ENCODE results near the gene CAMTA1.

CAMTA1 gene

DNA sequence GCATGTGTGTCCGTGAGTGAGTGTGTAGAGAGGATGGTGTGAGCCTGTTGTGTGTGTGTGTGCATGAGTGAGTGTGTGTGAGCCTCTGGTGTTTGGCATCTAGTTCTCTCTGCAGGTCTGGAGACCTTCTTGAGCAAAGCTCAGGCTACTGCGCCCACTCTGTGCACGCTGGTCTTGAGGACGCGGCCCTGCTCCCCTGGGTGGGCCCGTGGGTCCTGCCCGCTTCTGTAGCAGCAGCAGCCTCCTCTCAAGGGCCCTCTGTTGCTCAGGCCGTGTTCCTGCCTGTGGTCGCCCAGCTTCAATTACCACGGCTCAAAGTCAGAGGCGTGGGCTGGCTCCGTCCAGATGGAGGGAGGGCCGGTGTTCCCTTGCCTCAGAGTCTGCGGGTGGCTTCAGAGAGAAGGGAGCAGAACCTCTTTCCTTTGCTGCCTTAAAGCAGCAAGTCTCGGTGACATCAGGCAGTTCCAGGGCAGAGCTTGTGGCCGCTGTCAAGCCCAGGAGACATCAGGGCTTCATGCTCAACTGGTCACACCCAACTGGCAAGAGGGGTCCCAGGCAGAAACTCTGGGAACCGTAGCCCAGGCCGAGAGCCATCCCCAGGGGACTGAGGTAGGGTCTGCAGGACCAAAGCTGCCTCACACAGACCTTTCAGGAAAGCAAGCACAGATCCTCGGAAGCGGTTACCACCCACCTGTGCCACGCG is 715.3 kb downstream of the CAMTA1 start:
- DNase-seq (ENCODE audit: low spot score), result no peak

DNA sequence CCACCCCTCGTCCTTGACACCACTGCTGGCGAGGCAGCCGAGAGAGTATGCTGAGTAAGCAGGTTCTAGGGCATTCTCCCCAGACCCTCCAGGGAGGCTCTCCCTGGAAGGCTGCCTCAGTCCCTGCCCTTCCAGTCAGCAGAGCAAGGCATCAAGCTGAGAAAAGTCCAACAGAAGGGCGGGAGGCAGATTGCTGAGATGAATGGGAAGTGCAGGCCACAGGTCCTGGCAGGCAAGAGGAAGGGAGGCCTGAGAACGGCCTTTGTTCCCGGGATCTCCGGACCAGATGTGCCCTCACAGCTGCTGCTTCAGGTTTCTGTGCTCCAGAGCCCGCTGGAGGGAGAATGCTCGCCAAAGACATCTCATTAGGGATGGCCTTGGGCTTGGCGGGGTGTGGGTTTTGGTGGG is 715.8 kb downstream of the CAMTA1 start:
- DNase-seq (ENCODE audit: low spot score), result peak; percentile 54

DNA sequence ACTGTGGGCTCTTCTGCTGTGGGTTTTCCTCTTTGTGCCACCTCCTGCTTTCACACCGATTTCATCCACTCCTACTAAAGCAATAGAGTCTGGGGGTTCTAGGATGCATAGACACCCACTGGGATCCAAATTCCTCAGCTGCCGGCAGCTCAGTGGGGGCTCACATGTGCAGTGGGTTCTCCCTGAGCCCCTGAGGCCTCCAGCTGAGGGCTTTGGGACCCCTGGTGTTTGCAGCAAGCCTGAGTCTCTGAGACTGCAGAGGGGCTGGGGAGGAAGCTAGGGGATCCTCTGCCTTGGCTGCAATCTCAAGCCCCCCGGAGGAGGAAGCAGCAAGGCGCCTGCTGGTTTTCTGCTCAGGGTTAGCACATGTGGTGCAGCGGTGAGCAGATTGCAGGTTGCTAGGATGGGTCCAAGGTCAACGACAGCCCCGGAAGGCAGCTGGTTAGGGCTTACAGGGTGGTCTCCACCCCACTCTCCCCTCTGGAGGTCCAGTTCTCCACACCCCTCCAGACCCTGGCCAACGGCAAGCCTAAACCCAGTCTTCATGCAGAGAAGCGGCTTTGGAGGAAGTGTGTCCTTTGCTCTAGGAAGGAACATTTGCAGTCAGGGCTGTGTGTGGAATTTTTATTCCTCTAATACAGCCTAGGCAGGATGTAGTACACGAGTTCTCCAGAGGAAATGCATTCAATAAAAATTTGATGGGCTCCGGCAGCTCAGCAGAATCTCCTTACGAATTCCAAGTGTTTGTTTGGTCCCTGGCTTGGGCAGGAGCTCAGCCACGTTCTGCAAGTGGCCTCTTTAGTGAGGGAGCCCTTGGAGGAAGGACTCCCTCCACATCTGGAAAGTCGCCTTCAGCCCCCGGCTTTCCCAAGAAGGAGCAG is 716.7 kb downstream of the CAMTA1 start:
- no peak for DNase-seq (ENCODE audit: low spot score)

DNA sequence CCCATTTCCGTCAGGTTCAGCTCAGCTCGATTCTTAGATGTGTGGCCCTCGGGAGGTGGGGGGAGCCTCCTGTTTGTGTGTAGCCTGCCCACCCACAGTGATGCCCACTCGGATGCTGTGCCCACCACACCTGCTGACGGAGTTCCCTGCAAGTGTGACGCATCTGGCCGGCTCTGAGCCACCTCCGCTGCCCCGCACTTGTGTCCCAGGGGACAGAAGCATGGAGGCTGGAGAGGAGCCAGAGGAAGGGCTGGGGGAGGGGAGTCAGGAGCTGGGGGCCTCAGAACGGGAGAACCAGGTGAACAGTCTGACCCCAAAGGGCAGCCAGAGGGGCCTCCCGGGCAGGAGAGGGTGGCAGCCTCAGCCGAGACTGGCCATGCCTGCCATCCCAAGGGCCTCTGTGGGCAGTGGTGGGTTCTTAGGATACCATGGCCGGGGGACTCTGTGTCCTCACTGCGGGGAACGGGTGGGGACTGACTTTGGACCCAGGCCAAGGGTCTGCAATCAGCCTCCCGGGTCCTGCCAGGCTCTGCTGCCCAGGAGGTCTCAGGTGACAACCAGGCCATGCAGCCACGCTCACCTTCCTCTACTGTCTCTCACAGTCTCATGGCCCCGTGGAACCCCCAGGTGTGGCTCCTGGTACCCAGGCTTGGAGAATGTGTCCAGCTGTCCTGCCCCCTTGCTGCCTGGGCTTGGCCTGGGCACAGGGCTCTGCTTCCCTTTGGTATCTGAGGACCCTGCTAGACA is 718.6 kb downstream of the CAMTA1 start:
- DNase-seq (ENCODE audit: low spot score), result no peak

DNA sequence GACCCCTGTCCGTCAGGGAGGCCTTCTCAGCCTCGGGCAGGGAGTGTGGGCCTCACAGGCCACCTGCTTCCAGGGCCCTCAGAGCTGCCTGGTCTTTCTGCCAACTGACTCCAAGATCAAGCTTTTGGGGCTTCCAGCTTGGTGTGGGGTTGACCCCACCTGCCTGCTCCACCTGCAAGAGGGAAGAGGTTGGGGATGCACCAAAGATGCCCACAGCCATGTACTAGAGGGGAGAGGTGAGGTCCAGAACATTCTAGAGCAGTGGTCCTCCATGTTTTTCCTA is 719.1 kb downstream of the CAMTA1 start:
- no peak for DNase-seq (ENCODE audit: low spot score)

DNA sequence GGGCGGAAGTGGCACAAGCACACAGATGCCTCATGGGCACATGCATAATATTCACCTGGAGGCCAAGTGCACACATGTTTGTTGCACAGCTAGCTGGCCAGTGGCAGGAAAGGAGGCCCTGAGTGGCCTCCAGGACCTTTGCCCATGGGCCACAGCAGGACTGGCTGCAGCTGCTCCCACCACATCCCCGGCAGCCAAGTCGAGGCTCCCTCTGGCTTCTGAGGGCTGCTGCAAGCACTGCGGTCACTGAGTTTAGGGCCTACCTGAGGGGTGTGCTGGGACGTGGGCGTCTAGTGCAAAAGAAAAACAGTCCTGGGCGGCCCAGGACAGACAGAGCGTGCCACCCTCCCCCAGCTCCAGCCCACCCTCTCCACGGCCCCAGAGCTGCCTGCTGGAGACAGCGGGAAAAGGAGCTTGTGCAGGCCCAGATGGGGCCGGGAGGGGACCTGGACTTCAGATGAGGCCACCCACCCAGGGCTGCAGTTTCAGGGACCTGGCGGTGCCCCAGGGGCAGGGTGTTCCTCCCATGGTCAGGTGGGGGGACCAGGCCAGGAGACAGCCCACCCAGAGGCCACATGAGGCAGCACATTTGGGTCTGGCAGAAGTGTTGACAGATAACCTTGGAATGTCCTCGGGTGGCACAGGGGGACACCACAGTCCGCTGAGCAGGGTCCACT is 720.0 kb downstream of the CAMTA1 start:
- DNase-seq (ENCODE audit: low spot score), result no peak

DNA sequence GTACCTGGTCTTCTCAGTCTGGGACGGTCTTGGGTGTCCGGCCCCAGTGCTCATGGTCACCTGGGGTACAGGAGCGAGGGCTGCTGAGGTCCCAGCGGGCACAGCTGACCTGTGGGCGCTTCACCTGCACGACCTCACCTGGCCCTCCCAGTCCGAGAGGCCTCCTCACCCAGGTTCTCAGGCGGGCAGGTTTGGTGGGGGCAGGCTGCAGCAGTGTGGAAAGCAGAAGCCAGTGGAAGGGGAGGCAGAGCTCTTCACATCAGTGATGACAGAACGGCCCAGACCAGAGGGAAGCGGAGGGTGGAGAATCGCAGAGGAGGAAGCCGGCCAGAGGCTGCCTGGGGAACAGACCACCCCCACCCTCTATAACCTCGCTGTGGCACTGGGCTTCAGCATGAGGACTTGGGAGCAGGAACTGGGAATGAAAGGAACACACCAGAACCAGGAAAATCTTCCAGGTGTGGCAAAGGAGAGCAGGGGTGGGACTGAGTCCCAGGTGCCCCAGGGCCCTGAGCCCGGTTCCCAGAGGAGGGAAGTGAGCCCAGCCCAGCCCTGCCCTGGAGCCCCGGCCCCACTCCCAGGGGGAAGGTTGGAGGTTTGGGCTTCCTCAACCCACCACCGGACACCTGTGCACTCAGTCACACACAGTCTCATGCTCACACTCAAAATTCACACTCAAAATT is 720.7 kb downstream of the CAMTA1 start:
- DNase-seq (ENCODE audit: low spot score), result no peak

DNA sequence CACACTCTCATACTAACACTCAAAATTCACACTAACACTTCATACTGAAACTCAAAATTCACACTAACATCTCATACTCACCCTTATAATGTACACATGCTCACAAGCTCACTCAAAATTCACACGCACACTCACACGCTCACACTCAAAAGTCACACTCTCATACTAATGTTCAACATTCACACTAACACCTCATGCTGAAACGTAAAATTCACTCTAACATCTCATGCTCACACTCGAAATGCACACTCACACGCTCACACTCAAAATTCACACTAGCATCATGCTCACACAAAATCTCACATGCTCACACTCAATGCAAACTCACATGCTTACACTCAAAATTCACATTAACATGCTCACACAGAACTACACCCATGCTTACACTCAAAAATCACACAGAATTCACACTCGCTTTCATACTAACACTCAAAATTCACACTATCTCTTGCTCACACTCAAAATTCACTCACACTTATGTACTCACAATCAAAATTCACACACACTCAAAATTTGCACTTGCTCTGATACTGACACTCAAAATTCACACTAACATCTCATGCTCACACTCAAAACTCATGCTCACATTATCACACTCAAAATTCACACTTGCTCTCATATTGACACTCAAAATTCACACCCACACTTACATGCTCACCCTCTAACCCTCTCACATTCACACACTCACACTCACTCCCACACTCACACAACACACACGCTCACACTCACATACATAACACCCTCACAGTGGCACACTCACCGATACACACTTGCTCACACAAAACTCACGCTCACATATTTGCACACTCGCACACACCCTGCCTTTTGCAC is 721.4 kb downstream of the CAMTA1 start:
- DNase-seq (ENCODE audit: low spot score), result no peak

DNA sequence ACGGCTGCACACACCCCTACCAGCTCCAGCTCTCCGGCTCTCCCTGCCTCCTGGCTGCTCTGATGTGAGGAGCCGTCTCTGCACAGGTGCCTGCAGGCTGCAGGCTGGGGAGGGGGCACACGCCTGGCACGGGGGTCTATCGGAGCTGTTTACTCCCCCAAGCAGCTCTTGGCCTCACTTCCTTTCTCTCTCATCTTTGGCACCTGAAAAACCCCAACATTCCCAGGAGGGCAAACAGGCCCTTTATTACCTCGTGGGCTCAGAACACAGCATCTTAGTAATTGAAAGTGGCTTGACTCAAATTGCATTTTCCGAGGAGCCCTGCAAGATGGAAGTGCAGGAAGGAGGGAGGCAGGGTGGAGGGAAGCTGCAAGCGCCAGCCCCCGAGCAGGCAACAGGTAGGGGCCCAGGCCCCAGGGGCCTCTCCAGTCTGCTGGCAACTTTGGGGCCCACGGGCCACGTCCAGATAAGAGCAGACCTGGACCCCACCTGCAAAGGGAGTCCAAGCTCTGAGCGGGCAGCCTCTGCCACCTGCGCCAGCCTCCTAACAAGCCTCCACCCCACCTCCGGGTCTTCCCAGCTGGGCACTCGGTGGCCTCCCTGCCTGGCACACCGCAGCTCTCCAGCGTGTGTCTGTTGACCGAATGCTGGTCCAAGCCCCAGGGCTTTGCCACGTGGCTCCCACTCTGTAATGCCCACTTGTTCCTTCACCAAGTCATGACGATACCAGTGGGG is 722.2 kb downstream of the CAMTA1 start:
- no peak for DNase-seq (ENCODE audit: low spot score)

DNA sequence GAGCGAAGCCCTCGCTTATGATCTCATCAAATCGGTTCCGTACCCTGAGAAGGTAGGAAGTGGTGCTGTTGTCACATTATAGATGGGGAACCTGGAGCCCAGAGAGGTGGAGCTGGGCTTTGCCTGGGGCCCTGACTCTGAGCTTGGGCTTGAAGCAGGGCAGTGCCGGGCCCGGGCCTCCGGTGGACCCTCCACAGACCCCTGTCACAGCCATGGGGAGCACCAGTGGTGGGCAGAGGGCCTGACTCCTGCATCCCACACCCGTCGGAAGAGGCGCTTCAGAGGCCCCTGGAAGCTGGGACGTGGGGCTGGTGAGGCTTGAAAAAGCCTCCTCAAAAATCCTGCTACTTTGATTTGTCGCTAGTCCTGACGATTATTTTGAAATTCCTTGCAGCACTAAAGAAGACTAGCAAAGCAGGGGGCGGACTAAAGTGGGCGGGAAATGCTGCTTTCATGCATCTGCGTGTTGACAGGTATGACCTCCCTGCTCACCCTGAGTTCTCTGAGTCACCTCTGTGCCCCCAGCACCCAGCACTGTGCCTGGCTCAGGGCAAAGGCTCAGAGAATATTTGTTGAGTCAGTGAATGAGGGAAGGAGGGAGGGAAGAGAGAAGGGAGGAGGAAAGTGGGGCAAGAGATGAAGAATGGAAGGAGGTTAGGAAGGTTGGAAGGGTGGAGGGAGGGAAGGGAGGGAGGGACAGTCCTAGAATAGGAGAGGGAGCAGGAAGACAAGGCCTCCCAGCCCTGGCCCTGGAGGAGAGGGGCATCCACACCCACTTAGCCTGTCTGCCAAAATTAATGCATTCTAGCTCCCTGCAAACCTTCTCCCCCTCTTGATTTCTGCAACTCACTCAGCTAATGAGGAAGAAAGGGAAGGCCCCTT is 723.0 kb downstream of the CAMTA1 start:
- no peak for DNase-seq (ENCODE audit: low spot score)

DNA sequence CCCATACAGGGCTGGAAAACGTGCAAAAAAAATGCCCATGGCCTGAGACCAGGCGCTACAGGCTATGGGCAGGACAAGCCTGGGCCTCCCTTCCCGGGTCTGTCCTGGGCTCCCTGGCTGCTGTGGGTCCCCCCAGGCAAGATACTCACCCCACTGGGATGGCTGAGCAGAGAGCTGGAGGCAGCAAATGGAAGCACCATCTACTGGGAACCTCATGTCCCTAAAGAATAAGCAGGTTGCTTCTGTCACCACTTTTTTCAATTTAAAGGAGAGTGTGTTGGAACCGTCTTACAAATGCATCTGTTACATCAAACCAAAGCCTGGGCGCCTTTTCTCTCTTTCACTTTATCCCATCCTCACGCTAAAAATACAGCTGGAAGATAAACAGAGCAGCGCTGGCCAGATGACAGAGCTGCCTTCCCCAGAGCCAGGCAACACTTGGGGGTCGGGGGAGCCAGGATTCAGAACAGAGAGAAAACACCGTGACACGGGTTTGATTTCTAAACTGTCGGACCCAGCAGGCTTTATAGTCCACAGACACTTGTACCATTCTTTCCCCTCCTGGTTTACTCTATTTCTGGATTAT is 723.8 kb downstream of the CAMTA1 start:
- DNase-seq (ENCODE audit: low spot score), result no peak

DNA sequence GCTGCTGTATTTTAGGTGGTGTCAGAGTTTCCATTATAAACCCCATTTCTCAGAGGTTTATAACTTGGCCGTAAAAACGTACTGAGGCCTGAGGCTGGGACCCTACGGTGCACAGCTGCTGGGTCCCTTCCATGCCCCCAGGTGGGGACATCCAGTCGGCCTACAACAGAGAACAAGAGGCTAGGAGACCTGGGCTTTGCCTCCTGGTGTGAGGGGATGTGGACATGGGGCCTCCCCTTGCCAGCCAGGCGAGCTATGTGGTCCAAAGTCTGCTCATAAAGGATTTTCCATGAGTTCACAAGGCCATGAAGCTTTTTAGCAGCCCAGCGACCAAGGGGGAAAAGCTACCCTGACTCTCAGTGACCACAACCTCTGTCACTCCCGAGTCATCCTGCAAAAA is 724.3 kb downstream of the CAMTA1 start:
- DNase-seq (ENCODE audit: low spot score), result no peak

DNA sequence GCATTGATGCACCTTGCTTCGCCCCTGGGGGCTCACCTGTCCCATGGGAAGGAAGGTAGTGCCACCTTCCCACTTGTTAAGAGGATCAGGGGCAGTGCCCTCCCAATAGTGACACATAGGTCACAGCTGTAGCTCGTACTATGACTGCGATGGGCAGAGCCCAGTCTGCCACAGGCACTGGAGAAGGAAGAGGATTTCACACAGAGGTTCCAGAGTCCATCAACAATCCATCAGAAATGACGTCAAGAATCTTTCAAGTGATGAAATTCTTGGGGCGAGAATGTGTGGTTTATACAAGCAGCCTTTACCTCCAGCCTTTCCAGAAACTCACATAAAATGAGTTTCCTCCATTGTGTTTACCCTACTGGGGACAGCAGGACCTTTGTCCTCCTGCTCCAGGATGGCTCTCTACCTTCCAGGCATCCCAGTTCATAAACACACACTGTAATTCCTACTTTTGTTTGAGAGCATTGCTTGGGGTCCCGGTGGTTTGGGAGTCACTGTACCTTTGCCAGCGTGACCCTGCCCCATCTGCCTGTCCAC is 725.2 kb downstream of the CAMTA1 start:
- no peak for DNase-seq (ENCODE audit: low spot score)

DNA sequence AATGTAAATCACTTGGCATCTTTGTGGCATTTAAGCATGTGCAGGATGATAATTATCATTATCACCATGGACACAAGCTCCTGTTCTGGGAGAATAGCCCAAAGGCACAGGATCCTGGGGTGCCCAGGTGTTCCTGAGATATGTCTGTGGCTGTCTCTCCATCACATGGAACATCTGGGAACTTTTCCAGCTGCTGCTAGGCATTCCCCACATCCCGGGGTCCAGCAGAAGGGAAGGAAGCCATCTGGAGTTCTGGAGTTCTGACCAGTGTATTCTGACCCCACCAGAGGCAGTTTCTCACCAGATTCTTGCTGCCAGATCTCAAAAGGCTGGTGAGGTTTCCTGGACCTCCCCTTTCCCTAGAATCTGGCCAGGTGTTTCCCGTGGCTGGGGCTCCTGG is 726.1 kb downstream of the CAMTA1 start:
- DNase-seq (ENCODE audit: low spot score), result no peak

DNA sequence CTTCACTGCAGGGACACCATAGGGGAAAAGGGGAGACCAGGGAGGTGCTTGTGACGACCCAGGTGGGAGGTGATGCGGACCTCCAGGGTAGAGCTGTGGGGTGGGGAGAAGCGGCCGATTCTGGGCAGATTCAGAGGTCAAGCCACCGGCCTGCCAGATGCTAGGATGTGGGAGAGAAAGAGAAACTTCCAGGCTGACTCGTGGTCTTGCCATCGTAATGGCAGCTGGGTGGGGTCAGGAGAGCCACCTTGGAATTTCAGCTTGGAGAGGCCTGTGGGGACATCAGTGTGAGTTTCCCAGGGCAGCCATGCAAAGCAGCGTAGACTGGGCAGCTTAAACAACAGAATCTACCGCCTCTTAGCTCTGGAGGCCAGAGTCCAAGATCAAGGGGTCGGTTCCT is 727.8 kb downstream of the CAMTA1 start:
- no peak for DNase-seq (ENCODE audit: low spot score)

DNA sequence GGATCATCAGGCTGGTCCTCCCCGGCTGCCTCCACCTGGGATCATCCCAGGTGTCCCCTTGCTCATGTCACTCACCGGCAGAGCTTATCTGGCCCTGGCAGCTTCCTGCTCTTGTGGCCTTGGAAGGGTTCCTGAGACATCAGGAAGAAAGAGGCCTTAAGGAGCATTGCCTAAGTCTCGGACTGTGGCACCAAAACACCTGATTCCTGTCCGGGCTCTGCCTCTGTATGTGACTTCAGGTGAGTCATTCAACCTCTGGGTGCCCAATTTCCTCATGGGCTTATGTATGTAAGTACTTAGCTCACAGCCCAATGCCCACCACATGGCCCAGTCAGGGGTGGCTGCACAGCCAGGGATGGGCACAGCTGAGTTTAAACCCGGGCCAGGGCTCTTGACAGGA is 729.9 kb downstream of the CAMTA1 start:
- DNase-seq (ENCODE audit: low spot score), result no peak

DNA sequence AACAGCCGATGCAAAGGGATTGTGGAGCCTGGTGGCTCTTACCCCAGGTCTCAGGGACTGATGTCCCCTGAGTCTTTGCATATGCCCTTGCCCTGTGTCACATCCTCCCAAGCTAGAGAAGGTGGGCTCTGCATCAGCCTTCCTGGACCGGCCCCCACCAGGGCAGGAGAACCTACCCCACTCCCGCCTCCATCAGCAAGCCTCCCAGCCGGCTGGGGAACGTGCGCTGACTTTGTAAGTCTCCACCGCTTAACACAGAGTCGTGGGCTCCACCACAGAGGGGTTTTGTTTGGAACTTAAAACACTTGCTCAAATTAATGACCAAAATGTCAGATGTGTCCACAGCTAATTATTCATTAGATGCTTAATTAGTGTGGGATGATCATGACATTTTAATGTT is 730.6 kb downstream of the CAMTA1 start:
- DNase-seq (ENCODE audit: low spot score), result no peak

DNA sequence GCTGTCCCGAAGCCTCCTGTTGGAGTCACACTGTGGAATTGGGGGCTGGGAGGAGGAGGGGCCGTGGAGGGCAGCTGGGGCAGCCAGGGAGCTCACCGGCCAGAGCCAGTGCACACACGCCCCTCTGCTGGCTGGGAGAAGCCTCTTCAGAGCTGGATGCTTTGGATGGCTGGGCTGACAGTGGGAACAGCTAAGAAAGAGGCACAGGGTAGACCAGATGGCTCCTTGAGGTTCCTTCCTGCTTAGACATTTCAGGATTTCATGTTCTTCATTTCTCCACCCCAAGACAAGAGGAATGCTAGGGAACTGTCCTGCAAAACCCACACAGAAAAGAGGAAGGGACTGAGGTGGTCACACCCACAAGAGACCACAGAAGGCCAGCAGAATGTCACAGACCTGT is 731.1 kb downstream of the CAMTA1 start:
- DNase-seq (ENCODE audit: low spot score), result peak; percentile 20

DNA sequence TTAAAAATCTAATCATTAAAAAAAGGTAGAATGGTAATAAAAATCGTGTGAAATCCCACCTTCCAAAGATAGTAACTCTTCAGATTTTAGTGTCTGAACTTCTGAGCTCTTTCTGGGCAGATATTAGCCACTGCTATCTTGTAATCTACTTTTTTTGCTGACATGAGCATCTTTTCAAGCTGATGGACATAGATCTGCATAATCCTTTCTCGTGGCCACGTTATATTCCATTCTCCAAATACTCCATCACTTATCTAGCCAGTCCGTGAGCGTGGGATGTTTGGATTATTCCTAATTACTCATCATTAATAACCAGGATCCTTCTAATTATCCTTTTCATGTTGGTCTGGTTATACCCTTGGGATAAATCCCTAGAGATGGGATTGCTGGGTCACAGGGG is 731.7 kb downstream of the CAMTA1 start:
- no peak for DNase-seq (ENCODE audit: low spot score)

Data from Ammon's horn (tissue), 1 donor.